Stomach (tissue), 4 donors: ENCODE data around the gene RALGDS.

ENCODE experiments used
- POLR2AphosphoS5 ChIP-seq, 3 donors: sonication (generic); formaldehyde crosslinking; IDR thresholded peaks; one replicate each; pipeline ENCODE4 v1.6.1; 2016; ENCODE audit warnings: antibody characterized with exemption in 3 of 3
- TF ChIP-seq, protein P1 (sequence below), 7 experiments: fragments of 450-650 bp in 4 of 7; fragments of 200-600 bp in 3 of 7; sonication (generic) in 3 of 7; IDR thresholded peaks; one replicate each; pipeline ENCODE4 v1.5.1; 2016 to 2019; ENCODE audit warnings: antibody characterized with exemption in 7 of 7, control low read depth in 2 of 7, mild to moderate bottlenecking in 1 of 7

DNA sequence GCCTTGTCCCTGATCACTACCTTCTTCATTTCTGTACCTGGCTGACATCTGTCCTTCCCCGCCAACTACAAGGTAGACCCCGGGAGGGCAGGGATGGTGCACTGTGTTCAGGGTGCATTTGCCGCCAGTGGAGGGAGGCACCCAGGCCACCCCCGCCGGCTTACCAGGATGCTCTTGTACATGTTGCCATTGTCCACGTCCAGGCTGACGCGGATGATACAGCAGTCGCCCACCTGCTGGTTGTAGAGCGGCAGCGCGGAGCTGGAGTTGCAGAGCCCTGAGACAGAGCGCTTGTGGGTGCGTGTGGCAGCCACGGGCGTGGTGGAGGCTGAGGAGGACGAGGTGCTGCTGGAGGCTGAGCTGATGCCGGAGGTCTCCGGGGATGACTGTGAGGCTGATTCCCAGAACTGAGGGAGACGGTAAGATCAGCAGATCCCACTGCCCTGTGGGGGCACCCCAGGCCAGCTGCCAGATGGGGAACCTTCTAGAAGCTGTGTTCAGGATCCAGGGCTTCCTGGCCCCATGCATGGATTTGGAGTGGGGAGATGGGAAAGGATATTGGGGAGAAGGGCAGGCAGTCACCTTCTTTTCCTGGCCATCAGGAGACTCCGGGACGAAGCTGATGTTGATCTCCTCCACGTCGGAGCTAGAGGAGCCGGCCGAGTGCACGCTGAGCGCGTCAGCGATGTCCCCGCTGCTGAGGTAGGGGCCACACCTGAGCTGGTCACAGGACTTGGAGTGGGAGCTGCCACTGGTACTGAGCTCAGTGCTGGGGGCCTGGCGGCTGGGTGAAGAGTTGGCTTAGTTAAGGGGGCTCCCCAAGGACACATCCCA, 19.5 kb downstream of the RALGDS start:
- TF ChIP-seq POLR2AphosphoS5 (IDR thresholded peaks at IDR 0.05) = no peak
- TF ChIP-seq, protein P1, sequence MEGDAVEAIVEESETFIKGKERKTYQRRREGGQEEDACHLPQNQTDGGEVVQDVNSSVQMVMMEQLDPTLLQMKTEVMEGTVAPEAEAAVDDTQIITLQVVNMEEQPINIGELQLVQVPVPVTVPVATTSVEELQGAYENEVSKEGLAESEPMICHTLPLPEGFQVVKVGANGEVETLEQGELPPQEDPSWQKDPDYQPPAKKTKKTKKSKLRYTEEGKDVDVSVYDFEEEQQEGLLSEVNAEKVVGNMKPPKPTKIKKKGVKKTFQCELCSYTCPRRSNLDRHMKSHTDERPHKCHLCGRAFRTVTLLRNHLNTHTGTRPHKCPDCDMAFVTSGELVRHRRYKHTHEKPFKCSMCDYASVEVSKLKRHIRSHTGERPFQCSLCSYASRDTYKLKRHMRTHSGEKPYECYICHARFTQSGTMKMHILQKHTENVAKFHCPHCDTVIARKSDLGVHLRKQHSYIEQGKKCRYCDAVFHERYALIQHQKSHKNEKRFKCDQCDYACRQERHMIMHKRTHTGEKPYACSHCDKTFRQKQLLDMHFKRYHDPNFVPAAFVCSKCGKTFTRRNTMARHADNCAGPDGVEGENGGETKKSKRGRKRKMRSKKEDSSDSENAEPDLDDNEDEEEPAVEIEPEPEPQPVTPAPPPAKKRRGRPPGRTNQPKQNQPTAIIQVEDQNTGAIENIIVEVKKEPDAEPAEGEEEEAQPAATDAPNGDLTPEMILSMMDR (IDR thresholded peaks at IDR 0.05) = no peak
